Measurements from ENCODE around the gene LRRN2.

The LRRN2 gene

DNA sequence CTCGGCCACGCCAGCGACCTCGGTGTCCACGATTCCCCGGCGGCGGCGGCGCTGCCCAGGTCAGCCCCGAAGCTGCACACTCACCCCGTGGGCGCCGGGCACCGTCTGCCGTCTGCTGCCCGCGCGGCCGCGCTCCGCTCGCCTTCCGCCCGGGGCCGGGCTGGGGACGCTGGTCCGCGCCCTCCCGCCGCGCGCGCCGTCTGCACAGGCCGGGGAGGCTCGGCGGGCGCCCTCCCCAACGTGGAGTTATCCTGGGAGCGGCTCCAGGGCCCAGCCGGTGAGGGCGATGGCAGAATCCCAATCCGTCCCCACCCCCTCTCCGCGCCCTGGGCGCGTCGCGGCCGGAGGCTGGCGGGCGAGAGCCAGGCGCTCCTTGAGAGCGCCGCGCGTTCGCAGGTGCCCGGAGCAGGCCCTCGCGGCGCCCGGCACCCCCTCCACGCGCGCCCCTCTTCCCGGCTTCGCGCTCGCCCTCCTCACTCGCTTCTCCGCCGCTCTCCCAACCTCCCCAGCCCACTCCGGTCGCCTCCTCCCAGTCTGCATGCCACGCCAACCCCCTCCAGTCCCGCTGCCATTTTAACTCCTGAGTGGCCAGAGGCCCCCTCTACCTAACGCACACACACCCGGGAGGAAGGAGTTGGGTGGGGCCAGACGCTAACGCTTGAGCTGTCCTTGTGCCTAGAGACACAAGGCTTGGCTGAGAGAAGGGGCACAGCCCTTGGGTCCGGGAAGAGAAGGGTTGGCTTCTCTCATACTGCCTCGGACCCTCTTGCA lies at the start of gene LRRN2:
LRRN2 (minus strand) TSS at position 503 of the 771 bp plus-strand sequence. CDS start 65,746 bp downstream, outside the sequence.
- peak within 1 kb of the TSS; percentile 62 for H3K4me3 ChIP-seq (ENCODE audit: low read length)
- no peak for DNase-seq (ENCODE audit: low read depth)
- TF ChIP-seq, protein P1, sequence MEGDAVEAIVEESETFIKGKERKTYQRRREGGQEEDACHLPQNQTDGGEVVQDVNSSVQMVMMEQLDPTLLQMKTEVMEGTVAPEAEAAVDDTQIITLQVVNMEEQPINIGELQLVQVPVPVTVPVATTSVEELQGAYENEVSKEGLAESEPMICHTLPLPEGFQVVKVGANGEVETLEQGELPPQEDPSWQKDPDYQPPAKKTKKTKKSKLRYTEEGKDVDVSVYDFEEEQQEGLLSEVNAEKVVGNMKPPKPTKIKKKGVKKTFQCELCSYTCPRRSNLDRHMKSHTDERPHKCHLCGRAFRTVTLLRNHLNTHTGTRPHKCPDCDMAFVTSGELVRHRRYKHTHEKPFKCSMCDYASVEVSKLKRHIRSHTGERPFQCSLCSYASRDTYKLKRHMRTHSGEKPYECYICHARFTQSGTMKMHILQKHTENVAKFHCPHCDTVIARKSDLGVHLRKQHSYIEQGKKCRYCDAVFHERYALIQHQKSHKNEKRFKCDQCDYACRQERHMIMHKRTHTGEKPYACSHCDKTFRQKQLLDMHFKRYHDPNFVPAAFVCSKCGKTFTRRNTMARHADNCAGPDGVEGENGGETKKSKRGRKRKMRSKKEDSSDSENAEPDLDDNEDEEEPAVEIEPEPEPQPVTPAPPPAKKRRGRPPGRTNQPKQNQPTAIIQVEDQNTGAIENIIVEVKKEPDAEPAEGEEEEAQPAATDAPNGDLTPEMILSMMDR (conservative IDR thresholded peaks at IDR 0.05; ENCODE audit: low read depth, low read length): no peak

DNA sequence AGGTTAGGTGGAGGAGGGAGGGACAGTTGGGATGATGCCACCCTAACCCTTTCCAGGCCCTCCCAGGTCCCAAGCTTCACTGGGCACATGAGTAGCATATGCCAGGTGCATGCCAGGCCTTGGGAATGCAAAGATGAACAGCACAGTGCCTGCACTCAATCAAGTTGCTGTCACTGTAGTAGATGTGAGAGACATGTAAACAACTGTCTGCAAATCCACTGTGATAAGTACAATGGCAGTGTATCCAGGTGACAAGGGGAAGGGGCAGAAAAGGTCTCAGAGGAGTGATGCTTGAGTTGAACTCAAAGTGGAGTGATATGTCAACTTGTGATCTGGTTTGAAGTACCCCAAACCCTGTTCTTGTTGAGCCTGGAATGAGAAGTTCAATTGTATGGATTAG lies 49.5 kb upstream of the LRRN2 start:
- no peak overlapping the region for H3K4me3 ChIP-seq (ENCODE audit: low read length)
- TF ChIP-seq, protein P1 (conservative IDR thresholded peaks at IDR 0.05; ENCODE audit: low read depth, low read length): no peak
- no peak for DNase-seq (ENCODE audit: low read depth)

DNA sequence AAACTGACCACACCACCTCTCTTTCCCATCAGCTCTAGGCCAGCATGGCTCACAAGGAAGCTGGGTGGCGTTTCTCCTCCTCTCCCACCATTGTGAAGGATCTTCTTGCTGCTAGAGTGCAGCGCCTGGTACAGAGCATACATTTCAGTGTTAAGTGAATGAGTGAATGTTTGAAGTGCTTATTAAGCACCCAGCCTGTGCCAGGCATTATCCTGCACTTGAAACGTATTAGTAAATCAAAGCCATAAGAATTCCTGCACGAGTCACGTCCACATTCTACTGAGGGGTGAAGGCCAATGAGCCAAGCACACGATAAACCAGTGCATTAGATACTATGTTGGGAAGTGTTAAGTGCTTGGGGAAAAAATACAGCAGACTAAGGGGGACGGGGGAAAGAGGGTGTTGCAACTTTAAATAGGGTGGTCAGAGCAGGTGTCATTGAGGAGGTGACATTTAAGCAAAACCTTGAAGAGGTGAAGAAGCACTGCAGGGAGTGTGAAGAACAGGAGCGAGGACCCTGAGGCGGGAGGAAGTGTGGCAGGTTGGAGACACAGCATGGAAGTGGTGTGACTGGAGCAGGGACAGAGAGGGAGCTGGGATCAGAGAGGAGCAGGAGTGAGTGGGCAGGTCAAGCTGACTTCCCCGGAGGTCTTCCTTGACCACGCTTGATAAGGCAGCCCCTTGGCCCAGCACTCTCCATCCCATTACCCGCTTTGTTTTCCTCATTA lies 48.5 kb upstream of the LRRN2 start:
- peak; percentile 77 for DNase-seq (ENCODE audit: low read depth)
- H3K4me3 ChIP-seq (ENCODE audit: low read length): no peak overlapping the region
- TF ChIP-seq, protein P1 (conservative IDR thresholded peaks at IDR 0.05; ENCODE audit: low read depth, low read length): no peak

DNA sequence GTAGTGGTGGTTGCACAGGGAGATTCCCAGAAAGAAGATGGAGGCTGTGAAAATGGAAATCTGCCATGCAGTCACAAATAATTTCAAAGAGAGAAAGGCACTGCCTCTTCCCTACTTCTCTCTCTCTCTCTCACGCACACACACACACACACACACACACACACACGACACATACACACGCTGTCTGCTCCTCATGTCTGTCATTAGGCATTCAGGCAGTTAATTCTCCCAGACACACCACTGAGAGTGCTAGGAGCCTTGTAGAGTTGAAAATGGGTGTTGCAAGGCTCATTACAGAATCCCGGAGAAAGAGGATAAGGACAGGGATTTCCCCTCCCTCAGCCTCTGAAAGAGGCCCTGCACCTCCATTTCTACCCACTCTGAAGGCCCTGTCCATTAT lies 47.8 kb upstream of the LRRN2 start:
- TF ChIP-seq, protein P1 (conservative IDR thresholded peaks at IDR 0.05; ENCODE audit: low read depth, low read length): no peak
- DNase-seq (ENCODE audit: low read depth): no peak
- H3K4me3 ChIP-seq (ENCODE audit: low read length): no peak overlapping the region

DNA sequence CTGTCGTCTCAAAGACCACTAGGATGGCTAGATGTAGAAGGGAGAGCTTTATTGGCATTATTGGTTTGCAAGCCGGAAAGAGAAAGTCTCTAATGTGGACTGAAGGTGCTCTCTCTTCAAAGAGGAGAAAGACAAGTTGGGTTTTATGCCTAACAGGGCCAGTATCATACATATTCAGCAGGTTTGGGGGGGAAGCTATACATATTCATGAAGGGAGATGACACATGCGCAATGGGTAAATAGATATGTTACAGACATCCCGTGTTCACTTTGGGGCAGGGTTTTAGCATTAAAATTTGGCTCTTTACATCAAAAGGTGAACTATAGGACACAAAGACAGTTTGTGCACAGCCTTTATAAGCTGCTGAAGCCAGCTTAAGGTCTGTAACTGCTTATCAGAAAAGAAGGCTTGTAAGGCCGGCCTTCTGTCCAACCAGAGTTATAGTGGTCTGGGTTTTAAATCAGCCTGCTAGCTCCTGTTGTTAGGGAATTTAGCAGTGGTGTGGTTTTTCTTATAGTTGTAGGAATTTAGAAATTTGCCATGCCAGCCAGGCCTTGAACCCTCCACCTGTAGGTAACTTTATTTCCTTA lies 46.5 kb upstream of the LRRN2 start:
- DNase-seq (ENCODE audit: low read depth): no peak
- H3K4me3 ChIP-seq (ENCODE audit: low read length): no peak overlapping the region
- TF ChIP-seq, protein P1 (conservative IDR thresholded peaks at IDR 0.05; ENCODE audit: low read depth, low read length): no peak

DNA sequence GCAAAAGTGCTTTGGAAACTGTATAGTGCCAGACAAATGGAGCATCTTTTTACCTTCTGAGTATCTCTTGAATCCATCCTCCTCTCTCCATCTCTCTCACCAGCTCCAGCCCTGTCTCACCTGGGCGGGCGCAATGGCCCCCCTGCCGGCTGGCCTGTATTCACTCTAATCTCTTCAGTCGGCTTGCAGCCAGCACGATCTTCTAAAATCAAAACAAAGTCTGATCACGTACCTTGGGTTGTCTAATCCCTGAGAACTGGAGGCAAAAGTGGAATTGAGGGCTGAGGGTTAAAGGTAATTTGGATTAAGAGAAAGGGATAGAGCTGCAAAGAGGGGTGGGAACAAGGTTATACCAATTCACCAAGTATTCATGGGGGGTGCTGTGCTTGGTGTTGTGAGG lies 46.0 kb upstream of the LRRN2 start:
- TF ChIP-seq, protein P1 (conservative IDR thresholded peaks at IDR 0.05; ENCODE audit: low read depth, low read length): no peak
- no peak for DNase-seq (ENCODE audit: low read depth)
- H3K4me3 ChIP-seq (ENCODE audit: low read length): no peak overlapping the region

Measured in retinal pigment epithelial cell (primary cell).